SK-N-MC (cell line): ENCODE data around the gene RPL18.

Experiments
- EZH2 ChIP-seq: fragments of 200-600 bp; sonication (generic); IDR thresholded peaks from one replicate; pipeline ENCODE4 v1.6.1; 2017; ENCODE audit warnings: antibody characterized with exemption
- FOXP2 ChIP-seq: optimal IDR thresholded peaks from 2 replicates; pipeline ENCODE3; 2011; ENCODE audit warnings: mild to moderate bottlenecking, moderate library complexity; ENCODE audit not compliant: insufficient read depth; ENCODE audit errors: extremely low read length, control extremely low read depth

GRCh38 chr19:48575931-48576622 lies 42.9 kb downstream of the RPL18 start:
- TF ChIP-seq EZH2 = no peak
- no peak for TF ChIP-seq FOXP2
